HepG2 (cell line): ENCODE data around the gene DCAF6.

Experiments used
- CTCF ChIP-seq: sonication (generic); formaldehyde crosslinking; IDR thresholded peaks from 2 replicates; pipeline ENCODE4 v1.5.0; 2020; ENCODE audit warnings: mild to moderate bottlenecking, missing genetic modification reagents, moderate library complexity
- MAZ ChIP-seq, 2 experiments: sonication (generic) in 1 of 2; formaldehyde crosslinking in 1 of 2; IDR thresholded peaks; 2 replicates each; pipeline versions ENCODE4 v1.5.0 to v1.6.1; 2012 to 2020; ENCODE audit warnings: low read depth in 2 of 2, mild to moderate bottlenecking in 2 of 2, borderline replicate concordance in 1 of 2, improper control_type of control experiment in 1 of 2, low read length in 1 of 2, missing genetic modification reagents in 1 of 2, moderate library complexity in 1 of 2
- ZBTB44 ChIP-seq: sonication (generic); formaldehyde crosslinking; IDR thresholded peaks from 2 replicates; pipeline ENCODE4 v1.4.0; 2020; ENCODE audit warnings: missing genetic modification reagents

- no peak for TF ChIP-seq ZBTB44
- no peak for TF ChIP-seq MAZ (IDR thresholded peaks at IDR 0.05; ENCODE audit: borderline replicate concordance, low read depth, low read length)
- no peak for TF ChIP-seq MAZ (CRISPR knock-in tag; IDR thresholded peaks at IDR 0.05; ENCODE audit: low read depth)
- no peak for TF ChIP-seq CTCF
Observed at GRCh38 chr1:167922023-167922422, 14.5 kb upstream of the DCAF6 start.
